CD4-positive, alpha-beta T cell (primary cell): ENCODE results near the gene MEI1. TPM values are rescaled to one million over a fixed set of nuclear protein-coding genes. Genes with fewer than 3 reads are reported as not detected.

Source experiments
- ATAC-seq: fragments of 200-7000 bp; cut with Tn5 transposase; one replicate; pipeline ENCODE4 v1.10.0; 2022; ENCODE audit warnings: mild to moderate bottlenecking; ENCODE audit not compliant: poor library complexity
- CTCF ChIA-PET: fragments of 350-600 bp; sonication (Branson Sonifier 250); formaldehyde crosslinking; loops from one replicate; lab custom pipeline; 2021; ENCODE audit warnings: antibody characterized with exemption, inconsistent platforms; lab: Charles Lee
- POLR2A ChIA-PET: fragments of 350-600 bp; sonication (Branson Sonifier 250); formaldehyde crosslinking; loops from one replicate; lab custom pipeline; 2021; ENCODE audit warnings: antibody characterized with exemption, inconsistent platforms; lab: Charles Lee
- DNase-seq, 14 experiments: peaks; one replicate each; pipeline ENCODE4 v3.0.0-alpha.2; 2013 to 2020; ENCODE audit warnings: mixed read lengths in 2 of 14
- H3K27ac ChIP-seq, 2 donors: one replicate each; pipeline versions ENCODE4 v1.5.1 to v1.7.0; 2013; ENCODE audit warnings: low read length in 2 of 2, low read depth in 1 of 2, mild to moderate bottlenecking in 1 of 2
- H3K27me3 ChIP-seq, 2 experiments: 1 replicate in 1 of 2; 2 replicates in 1 of 2; pipeline versions ENCODE4 v1.6.1 to v1.7.0; 2013; ENCODE audit warnings: low read length in 2 of 2, control low read depth in 1 of 2, mild to moderate bottlenecking in 1 of 2, moderate library complexity in 1 of 2; ENCODE audit not compliant: insufficient read depth in 2 of 2, control insufficient read depth in 1 of 2
- H3K36me3 ChIP-seq: one replicate; pipeline ENCODE4 v1.6.1; 2013; ENCODE audit warnings: low read length, control low read depth; ENCODE audit not compliant: insufficient read depth
- H3K4me1 ChIP-seq: one replicate; pipeline ENCODE4 v1.6.1; 2013; ENCODE audit warnings: low read length, control low read depth; ENCODE audit not compliant: insufficient read depth
- H3K4me3 ChIP-seq: one replicate; pipeline ENCODE4 v1.5.1; 2013; ENCODE audit warnings: mild to moderate bottlenecking, low read length, moderate library complexity
- H3K9me3 ChIP-seq, 2 experiments: 1 replicate in 1 of 2; 2 replicates in 1 of 2; pipeline versions ENCODE4 v1.6.1 to v1.7.0; 2013; ENCODE audit warnings: low read length in 2 of 2, mild to moderate bottlenecking in 2 of 2, control low read depth in 1 of 2, moderate library complexity in 1 of 2; ENCODE audit not compliant: control insufficient read depth in 1 of 2, insufficient read depth in 1 of 2
- H3K27ac Mint-ChIP-seq: one replicate; pipeline ENCODE4 v1.8.0; 2020; ENCODE audit warnings: mixed read lengths
- H3K27me3 Mint-ChIP-seq: one replicate; pipeline ENCODE4 v1.8.0; 2021; ENCODE audit warnings: mixed read lengths
- H3K36me3 Mint-ChIP-seq: one replicate; pipeline ENCODE4 v1.8.0; 2021; ENCODE audit warnings: low read depth, mixed read lengths
- H3K4me1 Mint-ChIP-seq: one replicate; pipeline ENCODE4 v1.8.0; 2021; ENCODE audit warnings: low read depth, mixed read lengths
- H3K4me3 Mint-ChIP-seq: one replicate; pipeline ENCODE4 v1.8.0; 2020; ENCODE audit warnings: mild to moderate bottlenecking, mixed read lengths
- H3K9me3 Mint-ChIP-seq: one replicate; pipeline ENCODE4 v1.8.0; 2020; ENCODE audit warnings: mixed read lengths
- CTCF ChIP-seq: fragments of 200-600 bp; IDR thresholded peaks from one replicate; pipeline ENCODE4 v1.8.0; 2022; ENCODE audit warnings: antibody characterized with exemption, mild to moderate bottlenecking
- intact Hi-C, 2 experiments: fragments of 100-400 bp; cut with DNase I in 1 of 2; cut with micrococcal nuclease in 1 of 2; formaldehyde crosslinking; loops; one replicate each; pipeline versions ENCODE4 v1.15.1 to v1.9.0; 2023 to 2025; cut with DNase I, micrococcal nuclease
- total RNA-seq, 174 experiments: library from RNA in 2 of 174; stranded (reverse) in 2 of 174; gene quantifications; one replicate each; pipeline ENCODE4 v1.2.3 and lab custom pipeline; 2021 to 2026

Gene MEI1
- total RNA-seq, 2 experiments from 2014 or later = 64.4 to 81.0 TPM

- Histone ChIP-seq H3K27me3 (no peaks in the 10 kb centered on the region), H3K4me3 (peak overlapping the region; percentile 69), H3K36me3 (peaks cover 30% of the 10 kb centered on the region), H3K27ac (peak overlapping the region in 1 of 2 donors; percentile 94), H3K9me3 (no peaks in the 10 kb centered on the region), H3K4me1 (peaks cover 65% of the 10 kb centered on the region)
- Mint-ChIP-seq H3K27ac (peak overlapping the region; percentile 96), H3K4me3 (peak overlapping the region; percentile 86), H3K36me3 (peaks cover 20% of the 10 kb centered on the region), H3K4me1 (peaks cover 65% of the 10 kb centered on the region), H3K27me3 (no peaks in the 10 kb centered on the region), H3K9me3 (no peaks in the 10 kb centered on the region)
- intact Hi-C loops = loop anchor here in 1 of 2 experiments (5.0 kb wide), 1 partner anchor 50 kb away; the partner anchor contains the start of gene SREBF2
- ATAC-seq (no peak), DNase-seq (no peak)
- ChIA-PET CTCF (interaction anchor here (0.8 to 4.3 kb wide), 5 partner anchors 17 to 86 kb away, joined by 3 to 24 read pairs (median 5); partner anchors contain the start of gene CCDC134), POLR2A (interaction anchor here (1.3 to 13.9 kb wide), 7 partner anchors 9 to 831 kb away, joined by 3 to 472 read pairs (median 17); partner anchors contain the start of genes CCDC134, POLDIP3 and SNU13)
- TF ChIP-seq CTCF = no peak
These were observed 83.4 kb downstream of the MEI1 start for GRCh38 chr22:41782751-41783150.

- Histone ChIP-seq H3K9me3 (no peaks in the 10 kb centered on the region), H3K27me3 (no peaks in the 10 kb centered on the region), H3K4me3 (no peak overlapping the region), H3K36me3 (peaks cover 50% of the 10 kb centered on the region), H3K4me1 (peaks cover 37% of the 10 kb centered on the region), H3K27ac (no peak overlapping the region)
- peaks cover 44% of the 10 kb centered on the region for H3K4me1 Mint-ChIP-seq
- peaks cover 58% of the 10 kb centered on the region for H3K36me3 Mint-ChIP-seq
- POLR2A ChIA-PET = interaction anchor here (1.1 to 13.9 kb wide), 2 partner anchors 12 to 45 kb away, joined by 6 to 472 read pairs; partner anchors contain the start of gene CCDC134
- intact Hi-C loops = no loop called here
- no peak for DNase-seq
- TF ChIP-seq CTCF = no peak
- CTCF ChIA-PET = interaction anchor here (1.1 kb wide), 1 partner anchor 12 kb away, joined by 3 read pairs; no protein-coding TSS in a partner anchor
- no peaks in the 10 kb centered on the region for H3K9me3 Mint-ChIP-seq
- H3K4me3 Mint-ChIP-seq = no peak overlapping the region
- peak overlapping the region; percentile 67 for H3K27ac Mint-ChIP-seq
- no peak for ATAC-seq
- H3K27me3 Mint-ChIP-seq = no peaks in the 10 kb centered on the region
These were observed 88.0 kb downstream of the MEI1 start for GRCh38 chr22:41787331-41787730.

- H3K27ac Mint-ChIP-seq = no peak overlapping the region
- TF ChIP-seq CTCF = no peak
- DNase-seq = no peak
- no peak for ATAC-seq
- no peaks in the 10 kb centered on the region for H3K9me3 Mint-ChIP-seq
- ChIA-PET CTCF (no interaction called here), POLR2A (interaction anchor here (2.4 kb wide), 1 partner anchor 13 kb away, joined by 10 read pairs; no protein-coding TSS in a partner anchor)
- peaks cover 68% of the 10 kb centered on the region for H3K36me3 Mint-ChIP-seq
- peaks cover 21% of the 10 kb centered on the region for H3K4me1 Mint-ChIP-seq
- no peaks in the 10 kb centered on the region for H3K4me1 ChIP-seq
- H3K4me3 Mint-ChIP-seq = no peak overlapping the region
- H3K9me3 ChIP-seq = no peaks in the 10 kb centered on the region
- intact Hi-C loops = no loop called here
- no peaks in the 10 kb centered on the region for H3K27me3 Mint-ChIP-seq
- H3K27me3 ChIP-seq = no peaks in the 10 kb centered on the region
- peaks cover 51% of the 10 kb centered on the region for H3K36me3 ChIP-seq
- no peak overlapping the region for H3K27ac ChIP-seq
- no peak overlapping the region for H3K4me3 ChIP-seq
These were observed 94.6 kb downstream of the MEI1 start for GRCh38 chr22:41793871-41794270.
